HEK293T (cell line): Measurements from ENCODE around the gene DAP.

Source experiments
- CTCF ChIA-PET: fragments of 350-600 bp; formaldehyde crosslinking; extraction: SDS; loops from one replicate; lab custom pipeline; 2021; ENCODE audit warnings: antibody characterized with exemption, inconsistent platforms; lab: Yijun Ruan, JAX
- POLR2A ChIA-PET: fragments of 350-600 bp; formaldehyde crosslinking; extraction: SDS; loops from one replicate; lab custom pipeline; 2020; ENCODE audit warnings: antibody characterized with exemption, inconsistent platforms; lab: Yijun Ruan, JAX
- DNase-seq: peaks from one replicate; pipeline ENCODE4 v3.0.0; 2012; ENCODE audit warnings: mixed read lengths; ENCODE audit errors: extremely low spot score
- ARNT ChIP-seq: fragments of 450-650 bp; IDR thresholded peaks from 2 replicates; pipeline ENCODE4 v1.6.1; 2017; ENCODE audit warnings: mild to moderate bottlenecking
- BHLHE40 ChIP-seq: fragments of 450-650 bp; IDR thresholded peaks from 2 replicates; pipeline ENCODE4 v1.6.1; 2016; ENCODE audit warnings: mild to moderate bottlenecking, moderate library complexity, borderline replicate concordance
- CTBP1 ChIP-seq: fragments of 450-650 bp; IDR thresholded peaks from 2 replicates; pipeline ENCODE4 v1.6.1; 2016; ENCODE audit warnings: borderline replicate concordance
- ELF4 ChIP-seq: fragments of 450-650 bp; IDR thresholded peaks from 2 replicates; pipeline ENCODE4 v1.6.1; 2017; ENCODE audit warnings: antibody characterized with exemption
- FOXA1 ChIP-seq: fragments of 450-650 bp; IDR thresholded peaks from 2 replicates; pipeline ENCODE4 v1.6.1; 2016; ENCODE audit warnings: mild to moderate bottlenecking
- FOXK2 ChIP-seq: fragments of 450-650 bp; IDR thresholded peaks from 2 replicates; pipeline ENCODE4 v1.6.1; 2016; ENCODE audit warnings: mild to moderate bottlenecking
- FOXM1 ChIP-seq: fragments of 450-650 bp; IDR thresholded peaks from 2 replicates; pipeline ENCODE4 v1.6.1; 2017; ENCODE audit warnings: mild to moderate bottlenecking, borderline replicate concordance
- HDGF ChIP-seq: fragments of 450-650 bp; IDR thresholded peaks from 2 replicates; pipeline ENCODE4 v1.6.1; 2017; ENCODE audit warnings: antibody characterized with exemption, borderline replicate concordance
- L3MBTL2 ChIP-seq: fragments of 450-650 bp; conservative IDR thresholded peaks from 2 replicates; pipeline ENCODE4 v1.6.1; 2016; ENCODE audit warnings: mild to moderate bottlenecking
- LEF1 ChIP-seq: fragments of 450-650 bp; IDR thresholded peaks from 2 replicates; pipeline ENCODE4 v1.6.1; 2017; ENCODE audit warnings: mild to moderate bottlenecking, borderline replicate concordance
- NFRKB ChIP-seq: fragments of 450-650 bp; IDR thresholded peaks from 2 replicates; pipeline ENCODE4 v1.6.1; 2016; ENCODE audit warnings: mild to moderate bottlenecking, moderate library complexity
- PKNOX1 ChIP-seq: fragments of 450-650 bp; IDR thresholded peaks from 2 replicates; pipeline ENCODE4 v1.6.1; 2016
- SP1 ChIP-seq: fragments of 450-650 bp; IDR thresholded peaks from 2 replicates; pipeline ENCODE4 v1.6.1; 2017
- SUZ12 ChIP-seq: fragments of 450-650 bp; IDR thresholded peaks from 2 replicates; pipeline ENCODE4 v1.6.1; 2016; ENCODE audit warnings: mild to moderate bottlenecking
- TARDBP ChIP-seq: fragments of 450-650 bp; IDR thresholded peaks from 2 replicates; pipeline ENCODE4 v1.6.1; 2016
- ZNF384 ChIP-seq: fragments of 450-650 bp; IDR thresholded peaks from 2 replicates; pipeline ENCODE4 v1.6.1; 2016

Gene DAP

GRCh38 chr5:10679336-10679988 lies 81.6 kb downstream of the DAP start:
- no peak for TF ChIP-seq HDGF
- no peak for TF ChIP-seq FOXM1
- no peak for TF ChIP-seq ZNF384
- no peak for TF ChIP-seq ELF4
- TF ChIP-seq FOXA1: no peak
- ChIA-PET POLR2A (no interaction called here), CTCF (no interaction called here)
- no peak for DNase-seq

- ChIA-PET POLR2A (no interaction called here), CTCF (no interaction called here)
- no peak for DNase-seq
- no peak for TF ChIP-seq LEF1
- TF ChIP-seq HDGF: no peak
- TF ChIP-seq ZNF384: no peak
- no peak for TF ChIP-seq BHLHE40
- TF ChIP-seq FOXM1: no peak
- no peak for TF ChIP-seq ELF4
- no peak for TF ChIP-seq PKNOX1
- no peak for TF ChIP-seq SP1
- TF ChIP-seq ARNT: no peak
- TF ChIP-seq FOXK2: no peak
- TF ChIP-seq NFRKB: no peak
These were observed 82.8 kb downstream of the DAP start for GRCh38 chr5:10678244-10678643.

- ChIA-PET POLR2A (no interaction called here), CTCF (no interaction called here)
- TF ChIP-seq LEF1: no peak
- no peak for TF ChIP-seq FOXA1
- TF ChIP-seq BHLHE40: no peak
- no peak for TF ChIP-seq L3MBTL2
- no peak for TF ChIP-seq ARNT
- no peak for TF ChIP-seq FOXK2
- TF ChIP-seq SUZ12: no peak
- TF ChIP-seq FOXM1: no peak
- no peak for TF ChIP-seq HDGF
- TF ChIP-seq TARDBP: no peak
- TF ChIP-seq ELF4: no peak
- no peak for TF ChIP-seq SP1
- no peak for TF ChIP-seq NFRKB
- TF ChIP-seq CTBP1: no peak
- no peak for TF ChIP-seq ZNF384
- TF ChIP-seq PKNOX1: no peak
- no peak for DNase-seq
These were observed 83.5 kb downstream of the DAP start for GRCh38 chr5:10677533-10677932.

DNA sequence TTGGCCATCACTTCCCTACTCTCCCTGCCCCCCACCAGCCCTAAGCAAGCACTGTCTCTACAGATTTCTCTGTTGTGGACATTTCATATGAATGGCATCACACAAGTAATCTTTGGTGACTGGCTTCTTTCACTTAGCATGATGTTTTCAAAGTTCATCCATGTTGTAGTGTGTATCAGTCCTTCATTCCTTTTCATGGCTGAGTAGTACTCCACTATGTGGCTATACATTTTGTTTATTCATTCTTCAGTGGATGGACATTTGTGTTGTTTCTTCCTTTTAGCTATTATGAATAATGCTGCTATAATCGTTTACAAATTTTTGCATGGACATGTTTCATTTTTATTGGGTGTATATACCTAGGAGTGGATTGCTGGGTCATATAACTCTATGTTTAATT lies 84.1 kb downstream of the DAP start:
- ChIA-PET CTCF (no interaction called here), POLR2A (no interaction called here)
- no peak for DNase-seq
- TF ChIP-seq SUZ12: no peak

- ChIA-PET POLR2A (interaction anchor here (1.0 kb wide), 1 partner anchor 10 kb away, joined by 3 read pairs; no protein-coding TSS in a partner anchor), CTCF (no interaction called here)
- TF ChIP-seq FOXK2 (no peak), LEF1 (no peak), L3MBTL2 (no peak), SUZ12 (no peak), ELF4 (no peak), ZNF384 (no peak), PKNOX1 (no peak), TARDBP (no peak), ARNT (no peak), BHLHE40 (no peak), HDGF (no peak), FOXA1 (no peak), SP1 (no peak), CTBP1 (no peak), NFRKB (no peak), FOXM1 (no peak)
- no peak for DNase-seq
These were observed 84.8 kb downstream of the DAP start for GRCh38 chr5:10676224-10676623.

DNA sequence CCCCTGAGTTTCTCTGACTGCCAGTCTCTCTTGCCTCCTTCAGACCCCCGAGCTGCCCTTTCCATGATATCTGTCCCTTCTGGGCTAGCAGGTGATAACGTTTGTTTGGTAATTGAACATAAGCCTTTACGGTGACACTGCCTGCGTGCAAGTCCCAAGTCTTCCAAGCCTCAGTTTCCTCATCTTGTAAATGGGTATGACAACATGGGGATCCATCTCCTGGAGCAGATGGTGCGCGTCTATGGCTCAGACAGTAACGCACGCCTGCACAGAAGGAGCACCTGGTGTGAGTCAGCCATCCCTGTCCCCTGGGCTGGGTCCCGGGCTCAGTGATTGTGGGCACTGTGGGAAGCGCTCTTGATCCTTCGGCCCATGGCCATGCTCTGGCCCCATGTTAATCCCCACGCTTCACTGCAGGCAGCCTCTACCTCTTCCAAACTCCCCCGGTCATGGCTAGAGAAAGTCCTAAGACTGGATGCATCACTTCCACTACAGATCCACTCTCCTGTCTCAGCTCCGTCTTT lies 85.8 kb downstream of the DAP start:
- POLR2A ChIA-PET: interaction anchor here (1.0 kb wide), 1 partner anchor 9 kb away, joined by 3 read pairs; no protein-coding TSS in a partner anchor
- no peak for DNase-seq
- no peak for TF ChIP-seq NFRKB
- no peak for TF ChIP-seq CTBP1
- CTCF ChIA-PET: no interaction called here

DNA sequence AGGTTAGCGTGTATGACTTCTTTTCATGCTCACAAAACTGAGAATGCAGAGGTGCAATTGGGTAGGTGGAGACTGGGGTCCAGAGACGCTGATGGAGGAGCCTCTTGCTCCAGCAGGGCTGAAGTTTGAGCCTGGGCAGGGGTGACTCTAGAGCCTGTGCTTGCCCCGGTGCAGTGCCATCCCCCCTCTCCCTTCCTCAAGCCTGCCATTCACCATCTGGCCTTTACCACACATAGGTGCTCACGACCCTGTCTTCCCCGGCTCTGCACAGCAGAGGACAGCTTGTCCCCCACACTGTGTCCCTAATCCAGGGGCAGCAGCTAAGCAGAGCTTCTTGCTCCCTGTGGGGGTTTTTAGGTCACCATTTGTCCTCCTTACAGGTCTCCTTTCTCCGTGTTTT lies 86.5 kb downstream of the DAP start:
- POLR2A ChIA-PET: no interaction called here
- CTCF ChIA-PET: no interaction called here

More for the DNA sequence above, 86.5 kb downstream of the DAP start:
- TF ChIP-seq CTBP1: no peak
- no peak for TF ChIP-seq FOXA1
- TF ChIP-seq ARNT: no peak
- TF ChIP-seq LEF1: no peak
- TF ChIP-seq SUZ12: no peak
- TF ChIP-seq L3MBTL2: no peak
- no peak for TF ChIP-seq FOXM1
- TF ChIP-seq ELF4: no peak
- TF ChIP-seq HDGF: no peak
- TF ChIP-seq SP1: no peak
- TF ChIP-seq BHLHE40: no peak
- TF ChIP-seq NFRKB: no peak
- no peak for TF ChIP-seq FOXK2
- no peak for TF ChIP-seq ZNF384
- TF ChIP-seq PKNOX1: no peak
- TF ChIP-seq TARDBP: no peak
- no peak for DNase-seq
